GM23248 (cell line): Measurements from ENCODE around the gene UFD1. TPM values are rescaled to one million over a fixed set of nuclear protein-coding genes. Genes with fewer than 3 reads are reported as not detected.
A peak's percentile ranks its signal among the peaks of the same experiment; 100 is the strongest.

Source experiments
- DNase-seq: peaks from one replicate; pipeline ENCODE4 v3.0.0-alpha.2; 2015
- H2AFZ ChIP-seq: fragments of 200-600 bp; sonication (generic); 2 replicates; pipeline ENCODE4 v1.6.1; 2016; ENCODE audit warnings: antibody characterized with exemption
- H3F3A ChIP-seq: fragments of 200-600 bp; sonication (generic); 2 replicates; pipeline ENCODE4 v1.6.1; 2016; ENCODE audit warnings: mild to moderate bottlenecking, antibody characterized with exemption, mixed run types; ENCODE audit not compliant: insufficient read depth
- H3K27ac ChIP-seq: fragments of 200-600 bp; sonication (generic); 2 replicates; pipeline ENCODE4 v1.5.1; 2016; ENCODE audit warnings: mild to moderate bottlenecking
- H3K27me3 ChIP-seq: fragments of 200-600 bp; sonication (generic); replicated peaks from 2 replicates; pipeline ENCODE4 v1.6.1; 2016; ENCODE audit warnings: mild to moderate bottlenecking; ENCODE audit not compliant: insufficient read depth
- H3K36me3 ChIP-seq: fragments of 200-600 bp; sonication (generic); 2 replicates; pipeline ENCODE4 v1.6.1; 2016; ENCODE audit warnings: low read depth, mild to moderate bottlenecking
- H3K4me1 ChIP-seq: fragments of 200-600 bp; sonication (generic); 2 replicates; pipeline ENCODE4 v1.6.1; 2016; ENCODE audit warnings: mild to moderate bottlenecking; ENCODE audit not compliant: insufficient read depth
- H3K4me2 ChIP-seq: fragments of 200-600 bp; sonication (generic); one replicate; pipeline ENCODE4 v1.6.1; 2016; ENCODE audit warnings: mild to moderate bottlenecking; ENCODE audit not compliant: unreplicated experiment
- H3K4me3 ChIP-seq: fragments of 200-600 bp; sonication (generic); 2 replicates; pipeline ENCODE4 v1.5.1; 2016; ENCODE audit warnings: mild to moderate bottlenecking
- H3K79me2 ChIP-seq: fragments of 200-600 bp; sonication (generic); 2 replicates; pipeline ENCODE4 v1.6.1; 2016; ENCODE audit warnings: mild to moderate bottlenecking; ENCODE audit not compliant: insufficient read depth
- H3K9ac ChIP-seq: fragments of 200-600 bp; sonication (generic); 2 replicates; pipeline ENCODE4 v1.6.1; 2016; ENCODE audit warnings: mild to moderate bottlenecking
- H3K9me2 ChIP-seq: fragments of 200-600 bp; sonication (generic); 2 replicates; pipeline ENCODE4 v1.6.1; 2016; ENCODE audit warnings: mixed run types, mild to moderate bottlenecking, moderate library complexity; ENCODE audit not compliant: insufficient read depth
- H3K9me3 ChIP-seq: fragments of 200-600 bp; sonication (generic); one replicate; pipeline ENCODE4 v1.6.1; 2017; ENCODE audit warnings: low read depth
- H4K20me1 ChIP-seq: fragments of 200-600 bp; sonication (generic); 2 replicates; pipeline ENCODE4 v1.6.0; 2016; ENCODE audit not compliant: insufficient read depth
- EZH2 ChIP-seq: fragments of 200-600 bp; sonication (generic); IDR thresholded peaks from 2 replicates; pipeline ENCODE4 v1.6.1; 2018; ENCODE audit warnings: antibody characterized with exemption, mild to moderate bottlenecking; ENCODE audit not compliant: insufficient read depth, poor library complexity, severe bottlenecking
- EZH2phosphoT487 ChIP-seq: fragments of 200-600 bp; sonication (generic); IDR thresholded peaks from 2 replicates; pipeline ENCODE4 v1.6.1; 2018; ENCODE audit warnings: antibody characterized with exemption, moderate library complexity, mild to moderate bottlenecking, low read depth; ENCODE audit not compliant: insufficient read depth
- WGBS, 2 experiments: methylation state at CpG; one replicate each; pipeline ENCODE4 v1.1.6; 2015 to 2017; ENCODE audit warnings: low lambda C conversion rate in 2 of 2, low coverage in 1 of 2; ENCODE audit errors: missing lambda C conversion rate in 2 of 2; 5-methylcytosine and 5-hydroxymethylcytosine counted together
- in situ Hi-C: fragments of 300-500 bp; cut with MboI; formaldehyde crosslinking; loops from 2 replicates; pipeline ENCODE4 v1.15.0; 2020
- polyA plus RNA-seq: library from polyadenylated mRNA; unstranded; fragments of >200 nt; fragmentation: Nextera tagmentation; extraction: Ambion mirVana; gene quantifications from 2 replicates; pipeline ENCODE4 v1.2.1, GENCODE V29; 2016
- total RNA-seq: library from RNA; depleted of rRNA; stranded (reverse); fragments of >200 nt; shearing (Covaris generic); gene quantifications from 2 replicates; pipeline ENCODE4 v1.2.3, GENCODE V29; 2014

Gene UFD1
- total and polyA plus RNA-seq, 2 experiments from 2014 or later, result 55.2 to 117 TPM

DNA sequence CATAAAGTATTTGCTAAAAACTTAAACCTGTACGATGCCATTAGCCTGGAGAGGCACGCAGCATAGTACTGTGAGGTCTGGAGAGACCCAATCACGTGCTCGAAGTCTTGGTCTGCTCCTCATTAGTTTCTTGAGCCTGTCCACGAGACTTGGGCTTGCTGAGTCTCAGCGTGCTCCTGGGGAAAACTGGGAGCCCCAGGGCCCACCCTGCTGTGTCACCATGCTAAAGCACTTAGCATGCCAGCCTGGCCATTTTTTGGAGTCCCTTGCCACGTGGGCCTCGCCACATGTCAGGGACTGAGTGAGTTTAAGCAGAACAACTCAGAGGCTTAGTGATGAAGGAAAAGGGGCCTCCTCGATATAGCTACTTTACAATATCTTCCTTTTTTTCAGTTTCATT, 3.3 kb upstream of the UFD1 start:
- 84 to 86% methylated on average over 9 of the region's 9 CpGs for WGBS, 2 experiments
- TF ChIP-seq EZH2, result no peak
- no peak for TF ChIP-seq EZH2phosphoT487
- no peak for DNase-seq

DNA sequence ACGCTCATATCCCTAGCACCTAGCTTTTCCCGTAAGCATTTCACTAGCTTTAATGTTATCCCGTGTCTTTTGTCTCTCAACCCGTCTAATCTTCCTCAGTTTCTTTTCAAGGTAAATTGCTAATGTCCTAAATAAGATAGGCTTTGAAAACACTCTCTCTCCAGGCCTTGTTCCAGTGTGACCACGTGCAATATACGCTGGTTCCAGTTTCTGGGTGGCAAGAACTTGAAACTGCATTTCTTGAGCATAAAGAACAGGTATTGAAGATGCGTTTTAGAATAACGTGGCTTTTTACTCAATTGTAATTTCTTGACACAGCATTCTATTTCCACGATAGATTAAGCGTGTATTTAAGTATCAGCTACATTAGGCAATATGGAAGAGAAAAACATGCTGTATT, 1.8 kb upstream of the UFD1 start:
- in situ Hi-C loops, result no loop called here

More for the DNA sequence above, 3.3 kb upstream of the UFD1 start:
- Histone ChIP-seq H3K27me3 (no peaks in the 10 kb centered on the region), H3K4me3 (no peak overlapping the region), H3K79me2 (peaks cover 27% of the 10 kb centered on the region), H3K4me2 (no peak overlapping the region), H2AFZ (no peak overlapping the region), H4K20me1 (peaks cover 4% of the 10 kb centered on the region; the same call in 1 of the 2 replicates), H3K9ac (no peak overlapping the region), H3K4me1 (peaks cover 18% of the 10 kb centered on the region), H3K9me3 (no peaks in the 10 kb centered on the region), H3K36me3 (no peaks in the 10 kb centered on the region), H3K27ac (no peak overlapping the region), H3F3A (peaks cover 16% of the 10 kb centered on the region; the same call in 1 of the 2 replicates), H3K9me2 (no peaks in the 10 kb centered on the region)
- in situ Hi-C loops, result no loop called here

DNA sequence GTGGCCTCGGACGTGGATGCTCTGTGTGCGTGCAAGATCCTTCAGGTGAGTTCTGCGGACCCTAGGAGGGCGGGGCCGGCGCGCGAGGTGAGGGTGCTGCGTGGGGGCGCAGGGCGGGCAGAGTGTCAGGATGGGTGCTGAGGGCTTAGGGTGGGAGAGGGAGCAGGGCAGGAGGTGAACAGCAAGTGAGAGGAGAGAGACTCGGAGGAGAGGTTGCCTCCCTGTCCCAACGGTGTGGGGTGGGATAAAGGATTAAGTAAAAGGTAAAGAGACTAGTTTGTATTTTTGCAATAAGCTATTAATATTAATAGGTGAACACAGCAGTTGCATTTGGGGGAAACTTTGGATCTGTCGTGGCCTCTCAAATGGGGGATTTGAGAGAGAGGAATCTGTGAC, 1.2 kb upstream of the UFD1 start:
- H3K79me2 ChIP-seq, result peaks cover 49% of the 10 kb centered on the region
- no peaks in the 10 kb centered on the region for H3K27me3 ChIP-seq
- H3K4me2 ChIP-seq, result peak overlapping the region; percentile 56
- TF ChIP-seq EZH2 (no peak), EZH2phosphoT487 (no peak)
- H3K4me3 ChIP-seq, result peak overlapping the region; percentile 83
- peaks cover 16% of the 10 kb centered on the region; the same call in 1 of the 2 replicates for H3F3A ChIP-seq
- peak overlapping the region; percentile 93 for H3K9ac ChIP-seq
- no peak for DNase-seq
- H3K27ac ChIP-seq, result no peak overlapping the region
- peak overlapping the region; percentile 90 for H2AFZ ChIP-seq
- H3K36me3 ChIP-seq, result no peaks in the 10 kb centered on the region
- peaks cover 21% of the 10 kb centered on the region for H3K4me1 ChIP-seq
- peaks cover 4% of the 10 kb centered on the region; the same call in 1 of the 2 replicates for H4K20me1 ChIP-seq
- H3K9me3 ChIP-seq, result no peaks in the 10 kb centered on the region
- 1 to 6% methylated on average over 2 to 15 of the region's 15 CpGs for WGBS, 2 experiments
- in situ Hi-C loops, result no loop called here
- no peaks in the 10 kb centered on the region for H3K9me2 ChIP-seq

More for the DNA sequence above, 1.8 kb upstream of the UFD1 start:
- Histone ChIP-seq H3K9me3 (no peaks in the 10 kb centered on the region), H3K4me2 (no peak overlapping the region), H3K4me3 (peak overlapping the region; percentile 83), H2AFZ (0 out of 2 replicates have a peak overlapping the region, but pooled peaks have one; percentile 90), H3K9ac (peak overlapping the region; percentile 93), H3K79me2 (peaks cover 43% of the 10 kb centered on the region), H3K9me2 (no peaks in the 10 kb centered on the region), H3F3A (peaks cover 16% of the 10 kb centered on the region; the same call in 1 of the 2 replicates), H4K20me1 (peaks cover 4% of the 10 kb centered on the region; the same call in 1 of the 2 replicates), H3K36me3 (no peaks in the 10 kb centered on the region), H3K27ac (no peak overlapping the region), H3K4me1 (peaks cover 21% of the 10 kb centered on the region), H3K27me3 (no peaks in the 10 kb centered on the region)
- no peak for DNase-seq
- TF ChIP-seq EZH2phosphoT487 (no peak), EZH2 (no peak)
- 72 to 74% methylated on average over 10 of the region's 10 CpGs for WGBS, 2 experiments

DNA sequence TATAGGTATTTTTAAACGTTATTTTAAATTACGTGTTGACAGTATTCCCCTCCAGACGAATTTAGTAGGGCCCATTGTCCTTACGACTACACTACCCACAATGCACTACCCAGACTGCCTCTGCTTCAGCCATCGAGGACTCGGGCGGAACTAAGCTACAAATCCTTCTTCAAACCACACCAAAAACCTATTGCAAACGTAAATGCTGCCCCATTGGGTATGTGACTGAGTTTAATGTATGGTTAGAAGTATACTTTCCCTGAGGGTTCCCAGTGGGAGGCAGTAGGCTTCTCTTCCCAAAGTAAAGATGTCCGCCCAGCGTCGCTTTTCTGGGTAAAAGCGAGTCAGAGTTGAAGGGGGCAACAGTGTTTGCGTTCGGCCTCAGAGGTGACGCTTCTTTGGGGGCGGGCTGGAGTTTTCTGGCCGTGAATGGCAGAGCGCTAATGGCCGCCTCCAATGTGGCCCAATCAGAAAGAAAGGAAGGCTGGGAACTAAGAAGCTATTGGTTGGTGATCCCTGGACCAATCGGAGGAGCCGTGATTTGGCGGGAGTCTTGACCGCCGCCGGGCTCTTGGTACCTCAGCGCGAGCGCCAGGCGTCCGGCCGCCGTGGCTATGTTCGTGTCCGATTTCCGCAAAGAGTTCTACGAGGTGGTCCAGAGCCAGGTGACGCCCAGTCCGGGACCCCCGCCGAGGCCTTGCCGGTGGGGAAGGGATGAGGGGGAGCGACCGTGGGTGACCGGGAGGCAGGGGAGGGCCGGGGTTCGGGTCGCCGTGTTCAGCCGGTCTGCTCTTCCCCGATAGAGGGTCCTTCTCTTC, 571 bp upstream of the UFD1 start, which contains the start of gene CDC45:
Gene CDC45 (plus strand): TSS at position 566 of the 818 bp plus-strand sequence. CDS start 49 bp downstream, at position 615.
- Histone ChIP-seq H3K27ac (peak within 1 kb of the TSS; percentile 96), H4K20me1 (peaks cover 4% of the 10 kb centered on the region; the same call in 1 of the 2 replicates), H3K79me2 (peaks cover 55% of the 10 kb centered on the region), H3F3A (peaks cover 16% of the 10 kb centered on the region; the same call in 1 of the 2 replicates), H3K36me3 (0 out of 2 replicates have a peak, but pooled peaks cover 3% of the 10 kb centered on the region), H3K9me3 (no peaks in the 10 kb centered on the region), H3K4me2 (peak within 1 kb of the TSS; percentile 99), H3K4me1 (peaks cover 21% of the 10 kb centered on the region), H3K4me3 (peak within 1 kb of the TSS; percentile 83), H3K27me3 (no peaks in the 10 kb centered on the region), H2AFZ (peak within 1 kb of the TSS; percentile 90), H3K9ac (peak within 1 kb of the TSS; percentile 93), H3K9me2 (no peaks in the 10 kb centered on the region)
- WGBS, 2 experiments, result 0 to 1% methylated on average over 42 to 50 of the region's 50 CpGs
- in situ Hi-C loops, result no loop called here
- DNase-seq, result peak; percentile 99
- no peak for TF ChIP-seq EZH2phosphoT487
- no peak for TF ChIP-seq EZH2
